Ramos (cell line): ENCODE results near the gene PER3.

ENCODE experiments used
- in situ Hi-C: fragments of 300-500 bp; cut with MboI; formaldehyde crosslinking; loops from one replicate; pipeline ENCODE4 v1.14.3; 2022; ENCODE audit warnings: low sequenced_read_pairs; ENCODE audit not compliant: unreplicated experiment

PER3 gene

DNA sequence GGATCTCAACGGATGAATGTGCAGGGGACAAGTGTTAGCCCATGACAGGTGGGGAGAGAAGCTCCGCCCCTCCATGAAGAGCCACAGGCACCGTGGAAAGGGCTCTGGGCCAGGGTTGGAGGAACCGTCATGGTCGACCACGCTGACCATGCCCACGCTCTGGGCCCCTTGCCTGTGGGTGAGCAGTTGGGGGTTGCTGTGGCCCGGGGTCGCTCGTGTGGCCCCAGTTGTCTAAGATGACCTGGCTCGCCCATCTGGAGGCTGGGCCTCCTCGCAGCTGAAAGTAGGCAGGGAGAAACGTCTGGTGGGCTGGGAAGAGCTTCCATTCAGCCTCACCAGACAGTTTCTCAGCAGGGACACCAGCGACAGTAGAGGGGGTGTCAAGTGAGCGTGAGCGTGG, 81.9 kb downstream of the PER3 start:
- in situ Hi-C loops, result no loop called here

DNA sequence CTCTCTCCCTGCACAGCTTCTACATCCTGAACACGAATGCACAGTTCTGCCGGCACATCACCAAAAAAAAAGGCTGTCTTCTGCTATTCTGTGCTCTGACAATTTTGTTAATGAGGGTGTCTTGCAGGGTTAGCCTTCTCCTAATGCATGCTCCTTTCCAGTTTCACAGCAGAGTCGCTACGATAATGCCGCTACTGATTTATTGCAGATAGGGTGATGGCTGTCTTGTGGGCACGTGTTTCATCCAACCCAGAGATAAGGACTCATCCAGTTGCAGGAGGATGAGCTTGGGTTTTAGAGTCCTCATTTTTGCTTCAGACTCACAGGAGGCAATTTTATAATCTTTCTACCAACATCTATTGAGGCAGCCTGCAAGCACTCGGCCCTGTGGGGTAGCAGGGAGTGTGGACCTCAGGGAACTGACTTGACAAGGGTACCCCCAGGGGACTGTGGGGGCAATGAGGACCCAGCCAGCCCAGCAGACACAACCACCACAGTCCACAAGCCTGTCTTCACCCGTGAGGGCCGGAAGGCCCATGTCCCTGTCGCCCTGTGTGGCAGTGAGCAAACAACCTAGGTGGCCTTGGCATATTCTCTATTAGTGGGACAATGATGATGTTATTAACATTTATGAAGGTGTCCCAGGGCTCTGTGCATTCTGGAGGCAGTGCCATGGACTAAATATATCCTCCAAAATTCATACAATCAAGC, 84.1 kb downstream of the PER3 start:
- in situ Hi-C loops, result no loop called here

DNA sequence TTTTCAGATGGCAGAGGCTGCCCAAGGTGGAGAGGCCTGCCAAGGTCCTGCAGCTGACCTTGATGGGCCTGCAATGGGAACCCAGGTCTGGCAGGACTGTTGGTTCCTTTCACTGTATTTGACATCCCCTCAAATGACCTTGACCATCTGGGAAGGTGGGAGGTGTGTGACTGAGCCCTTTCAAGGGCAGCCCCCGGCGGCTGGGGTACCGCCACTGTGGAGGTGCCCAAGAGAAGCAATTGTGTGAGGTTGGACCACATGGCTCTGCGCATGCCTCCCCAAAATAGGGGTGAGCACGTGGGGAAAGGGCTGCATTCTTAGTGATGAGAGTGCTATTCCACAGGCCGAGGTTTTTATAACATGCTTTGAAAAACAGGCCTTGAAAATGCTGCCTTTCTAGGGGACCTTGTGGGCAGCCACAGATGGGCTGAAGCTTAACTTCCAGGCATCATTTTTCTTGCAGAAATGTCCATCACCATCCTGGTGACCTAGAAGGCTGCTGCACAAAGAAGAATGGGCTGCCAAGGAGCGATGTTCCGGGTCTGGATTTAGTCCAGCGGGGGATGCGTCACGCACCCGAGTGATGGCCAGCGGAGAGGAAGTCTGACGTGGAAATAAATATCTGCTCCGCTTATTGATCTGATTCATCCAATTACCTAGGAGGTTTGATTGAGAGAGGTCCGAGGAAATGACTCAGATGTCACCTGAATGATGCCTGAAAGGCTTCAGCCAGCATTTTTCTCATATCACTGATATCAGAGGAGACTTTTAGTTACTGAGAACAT, 85.2 kb downstream of the PER3 start:
- in situ Hi-C loops, result no loop called here

GRCh38 chr1:7871136-7871535, 87.0 kb downstream of the PER3 start:
- in situ Hi-C loops, result no loop called here

DNA sequence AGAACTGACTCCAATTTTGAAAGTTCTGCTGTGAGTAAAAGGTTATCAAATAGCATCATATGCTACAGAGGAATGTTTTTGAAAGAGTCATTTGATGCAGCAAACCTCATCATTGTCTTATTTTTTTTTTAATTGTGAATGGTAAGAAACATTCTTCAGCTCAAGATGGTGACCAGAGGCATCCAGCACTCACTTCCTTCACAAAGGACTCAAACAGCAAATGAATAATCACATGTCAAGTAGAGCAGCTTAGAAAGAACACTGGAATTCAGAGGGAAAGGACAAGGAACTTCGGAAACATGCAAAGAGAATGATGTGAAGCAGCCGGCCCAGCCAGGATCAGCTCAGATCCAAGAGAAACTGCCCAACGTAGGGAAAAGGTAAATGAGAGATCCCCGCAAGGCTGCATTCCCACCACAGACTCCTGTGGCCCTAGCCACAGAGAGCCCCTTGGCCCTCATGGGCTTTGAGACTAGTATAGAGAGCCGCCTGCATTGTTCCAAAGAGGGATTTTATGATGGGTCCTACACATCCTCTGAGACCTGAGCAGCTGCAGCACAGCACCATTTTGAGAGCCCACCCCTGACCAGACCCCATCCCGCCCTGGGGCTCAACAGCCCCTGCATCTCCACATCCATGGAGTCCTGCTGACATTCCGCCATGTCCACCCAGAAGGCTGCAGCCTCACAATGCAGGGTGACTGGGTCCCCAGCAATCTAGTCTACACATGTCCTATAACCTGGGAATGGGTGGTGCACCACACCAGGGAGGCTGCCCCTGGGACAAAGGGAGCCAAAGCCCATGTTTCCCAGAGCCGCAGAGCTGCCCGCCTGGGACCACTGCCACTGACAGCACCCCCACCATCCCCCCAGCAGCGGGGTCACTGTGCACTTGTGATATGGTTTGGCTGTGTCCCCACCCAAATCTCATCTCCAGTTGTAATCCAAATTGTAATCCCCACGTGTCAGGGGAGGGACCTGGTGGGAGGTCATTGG, 90.0 kb downstream of the PER3 start:
- in situ Hi-C loops, result no loop called here

- in situ Hi-C loops, result no loop called here
Measured at GRCh38 chr1:7878027-7878426, 93.9 kb downstream of the PER3 start.

DNA sequence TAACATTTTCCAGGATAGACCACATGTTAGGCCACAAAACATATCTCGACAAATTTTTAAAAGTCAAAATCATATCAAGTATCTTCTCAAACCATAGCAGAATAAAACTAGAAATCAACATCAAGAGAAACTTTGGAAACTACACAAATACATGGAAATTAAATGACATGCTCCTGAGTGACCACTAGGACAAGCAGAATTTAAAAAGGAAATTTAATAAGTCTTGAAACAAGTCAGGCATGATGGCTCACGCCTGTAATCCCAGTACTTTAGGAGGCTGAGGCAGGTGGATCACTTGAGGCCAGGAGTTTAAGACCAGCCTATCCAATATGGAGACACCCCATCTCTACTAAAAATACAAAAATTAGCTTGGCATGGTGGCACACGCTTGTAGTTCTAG, 95.1 kb downstream of the PER3 start:
- in situ Hi-C loops, result no loop called here

DNA sequence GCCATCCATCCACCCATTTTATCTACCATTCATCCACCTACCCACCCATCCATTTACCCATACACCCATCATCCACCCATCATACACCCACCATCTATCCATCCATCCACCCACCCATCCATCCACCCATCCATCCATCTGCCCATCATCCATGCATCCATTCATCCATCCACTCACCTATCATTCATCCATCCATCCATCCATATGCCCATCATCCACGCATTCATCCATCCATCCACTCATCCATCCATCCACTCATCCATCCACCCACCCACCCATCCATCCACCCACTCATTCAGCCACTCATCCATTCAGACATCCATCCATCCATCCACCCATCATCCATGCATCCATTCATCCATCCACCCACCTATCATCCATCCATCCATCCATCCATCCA, 100.7 kb downstream of the PER3 start:
- in situ Hi-C loops, result no loop called here

DNA sequence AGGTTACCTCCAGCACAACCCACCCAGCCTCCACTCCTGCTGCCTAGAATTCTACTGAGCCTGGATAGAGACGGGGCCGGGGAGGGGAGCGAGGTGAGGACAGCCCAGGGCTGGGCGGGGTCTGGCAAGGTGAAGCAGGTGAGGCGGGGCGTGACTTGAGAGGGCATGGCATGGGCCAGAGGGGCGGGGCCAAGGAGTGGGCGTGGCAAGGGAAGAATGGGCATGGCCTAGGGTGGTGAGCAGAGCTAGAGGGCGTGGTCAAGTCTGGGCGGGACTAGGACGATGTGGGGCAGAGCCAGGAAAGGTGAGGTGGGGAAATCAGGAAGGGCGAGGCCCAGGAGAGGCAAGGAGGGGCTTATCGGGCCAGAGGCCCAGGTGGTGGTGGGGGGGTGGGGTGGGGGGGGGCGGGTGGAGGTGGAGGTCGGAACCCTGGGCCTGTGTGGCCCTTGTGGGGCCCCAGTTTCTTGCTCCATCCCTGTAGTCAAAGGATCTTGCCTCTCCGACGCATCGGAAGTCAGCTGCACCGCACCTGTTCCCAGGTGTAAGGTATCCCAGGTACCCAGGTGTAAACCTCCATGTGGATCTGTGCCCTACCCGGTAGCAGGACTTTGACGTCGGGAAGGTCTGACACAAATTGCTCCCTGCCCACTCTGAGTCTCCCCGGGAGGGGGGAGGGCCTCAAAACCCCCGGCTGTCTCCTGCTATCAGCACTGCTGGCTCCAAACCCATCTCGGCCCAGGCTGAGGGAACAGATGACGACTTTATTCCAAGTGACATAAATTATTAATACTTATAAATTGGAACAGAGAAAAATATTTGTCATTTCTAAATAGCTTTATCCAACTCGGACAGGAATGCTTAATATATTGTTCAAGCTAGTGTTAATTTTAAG, 101.7 kb downstream of the PER3 start:
- in situ Hi-C loops, result no loop called here

- in situ Hi-C loops, result no loop called here
Measured at GRCh38 chr1:7886405-7886745, 102.3 kb downstream of the PER3 start.

GRCh38 chr1:7888248-7889081, 104.4 kb downstream of the PER3 start:
- in situ Hi-C loops, result no loop called here

GRCh38 chr1:7890853-7891252, 106.8 kb downstream of the PER3 start:
- in situ Hi-C loops, result no loop called here

- in situ Hi-C loops, result no loop called here
Measured at GRCh38 chr1:7891804-7892203, 107.7 kb downstream of the PER3 start.

DNA sequence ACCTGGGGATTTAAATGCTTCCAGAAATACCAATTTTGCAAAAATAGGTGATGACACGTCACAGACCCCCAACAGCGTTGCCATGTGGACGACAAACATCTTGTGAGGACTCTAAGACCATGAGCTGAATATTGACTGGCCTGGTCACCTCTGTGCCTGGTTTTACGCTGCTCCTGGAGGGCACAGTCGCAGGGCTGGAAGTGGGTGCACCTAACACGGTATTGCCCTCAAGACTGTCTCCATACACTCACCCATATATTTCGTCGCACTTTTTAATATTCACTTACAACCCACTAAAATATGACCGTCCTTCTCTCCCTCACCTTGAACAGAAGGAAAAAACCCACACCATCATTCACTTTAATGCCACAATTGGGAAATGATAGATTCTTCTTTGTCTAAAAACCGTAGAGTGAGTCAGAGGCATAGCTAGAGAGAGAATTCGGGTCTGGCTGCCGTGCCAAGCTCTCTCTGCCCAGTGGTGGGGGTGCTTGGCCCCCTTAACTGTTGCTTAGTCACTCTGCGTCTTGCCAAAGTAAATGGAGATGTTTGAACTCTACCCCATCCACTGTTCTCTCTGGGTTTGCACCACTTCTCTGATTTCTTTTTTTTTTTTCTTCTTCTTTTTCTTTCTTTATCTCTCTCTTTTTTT, 109.6 kb downstream of the PER3 start:
- in situ Hi-C loops, result no loop called here
